GM21515 (cell line): ENCODE results near the gene MUC21.
"Not testable (repeated sequence)": the region's sequence is repeated elsewhere in the genome, so short reads cannot be mapped to it uniquely, and the experiment has no call there.

Experiments used
- ATAC-seq: cut with Tn5 transposase; IDR thresholded peaks from one replicate; pipeline ENCODE4 v1.9.1; 2021; ENCODE audit not compliant: unreplicated experiment

The MUC21 gene

GRCh38 chr6:31005249-31006020, 21.9 kb downstream of the MUC21 start:
- ATAC-seq = no peak

DNA sequence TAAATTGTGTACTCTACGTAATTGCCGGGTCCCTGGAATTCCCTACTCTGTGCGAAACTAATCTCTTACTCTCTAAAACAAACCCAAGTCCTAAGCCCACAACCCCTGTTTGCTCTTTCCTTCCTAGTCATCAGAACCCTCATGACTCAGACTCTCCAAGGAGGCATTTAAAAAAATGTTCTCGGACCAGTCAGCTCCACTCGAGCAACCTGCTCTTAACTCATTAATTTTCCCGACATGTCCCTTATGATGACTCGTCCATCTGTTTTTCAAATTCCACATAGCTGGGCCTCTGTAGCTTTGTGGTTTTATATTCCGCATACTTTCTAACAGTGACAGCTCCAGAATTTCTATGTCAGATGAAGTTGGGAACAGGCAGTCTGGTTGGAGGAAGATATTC, 24.2 kb downstream of the MUC21 start:
- no peak for ATAC-seq

- no peak for ATAC-seq
Measured at GRCh38 chr6:31008165-31008564, 24.6 kb downstream of the MUC21 start.

DNA sequence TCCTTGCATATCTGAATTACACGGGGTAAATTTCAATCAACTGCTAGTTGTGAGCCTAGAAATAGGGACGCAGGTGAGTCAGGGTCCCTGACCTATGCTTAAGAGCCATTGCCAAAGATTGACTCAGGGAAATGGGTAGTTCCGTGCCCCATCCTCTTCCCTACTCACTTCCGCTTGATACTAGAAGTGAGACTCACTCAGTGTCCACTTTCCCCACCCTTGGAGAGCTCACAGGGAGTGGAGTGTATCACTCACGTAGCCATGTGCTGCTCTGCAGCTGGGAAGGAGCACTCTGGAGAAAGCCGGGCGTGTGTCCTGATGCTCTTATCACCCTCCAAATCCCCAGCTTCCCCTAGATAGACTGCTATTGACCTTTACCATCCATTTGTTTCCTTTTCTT, 26.2 kb downstream of the MUC21 start:
- no peak for ATAC-seq

DNA sequence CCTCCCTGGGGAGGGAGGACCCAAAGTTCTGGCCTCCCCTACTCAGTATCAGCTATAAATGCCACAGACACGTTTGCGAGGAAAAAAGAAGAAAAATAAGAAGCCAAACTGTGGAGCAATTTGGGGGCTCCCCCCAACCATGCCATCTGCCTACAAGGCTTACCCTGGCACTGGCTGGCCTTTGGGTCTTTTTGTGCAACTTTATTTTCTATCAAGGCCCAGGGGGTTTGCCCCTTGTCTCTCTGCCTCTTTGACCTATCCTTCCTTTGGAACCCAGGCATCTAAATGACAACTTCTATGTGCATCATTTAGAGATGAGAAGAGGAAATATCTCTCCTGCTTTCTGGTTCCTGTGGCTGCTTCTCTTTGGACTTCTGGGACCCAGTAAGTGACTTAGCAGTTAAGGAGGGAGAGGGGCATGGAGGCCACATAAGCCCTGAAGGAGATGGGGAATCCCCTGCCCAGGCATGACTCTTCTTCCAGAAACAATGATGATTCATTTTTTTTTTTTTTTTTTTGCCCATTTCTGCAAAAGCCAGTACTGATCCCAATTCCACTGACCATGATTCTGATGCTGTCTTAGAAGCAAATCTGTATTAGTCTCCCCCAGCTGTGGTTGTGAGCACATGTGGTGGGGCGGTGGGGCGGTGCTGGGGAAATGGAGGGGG, 27.0 kb downstream of the MUC21 start, which contains the start of gene MUC22:
Gene MUC22, plus strand, starts transcription at position 82 of the 668 bp plus-strand sequence. Its CDS starts 233 bp downstream, at position 315.
- no peak for ATAC-seq

- no peak for ATAC-seq
Measured at GRCh38 chr6:31011153-31011552, 27.6 kb downstream of the MUC21 start.

- no peak for ATAC-seq
Measured at GRCh38 chr6:31016659-31017299, 33.3 kb downstream of the MUC21 start.

GRCh38 chr6:31017436-31017835, 33.9 kb downstream of the MUC21 start:
- not testable (repeated sequence) for ATAC-seq

GRCh38 chr6:31020057-31020456, 36.5 kb downstream of the MUC21 start:
- no peak for ATAC-seq

DNA sequence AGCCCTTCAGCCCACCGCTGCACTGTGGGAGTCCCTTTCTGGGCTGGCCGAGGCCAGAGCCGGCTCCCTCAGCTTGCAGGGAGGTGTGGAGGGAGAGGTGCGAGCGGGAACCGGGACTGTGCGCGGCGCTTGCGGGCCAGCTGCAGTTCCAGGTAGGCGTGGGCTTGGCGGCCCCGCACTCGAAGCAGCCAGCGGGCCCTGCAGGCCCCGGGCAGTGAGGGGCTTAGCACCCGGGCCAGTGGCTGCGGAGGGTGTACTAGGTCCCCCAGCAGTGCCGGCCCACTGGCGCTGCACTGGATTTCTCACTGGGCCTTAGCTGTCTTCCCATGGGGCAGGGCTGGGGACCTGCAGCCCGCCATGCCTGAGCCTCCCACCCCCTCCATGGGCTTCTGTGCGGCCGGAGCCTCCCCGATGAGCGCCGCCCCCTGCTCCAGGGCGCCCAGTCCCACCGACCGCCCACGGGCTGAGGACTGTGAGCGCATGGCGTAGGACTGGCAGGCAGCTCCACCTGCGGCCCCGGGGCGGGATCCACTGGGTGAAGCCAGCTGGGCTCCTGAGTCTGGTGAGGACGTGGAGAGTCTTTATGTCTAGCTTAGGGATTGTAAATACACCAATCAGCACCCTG, 37.2 kb downstream of the MUC21 start:
- not testable (repeated sequence) for ATAC-seq

- ATAC-seq = not testable (repeated sequence)
Measured at GRCh38 chr6:31021705-31022531, 38.4 kb downstream of the MUC21 start.

DNA sequence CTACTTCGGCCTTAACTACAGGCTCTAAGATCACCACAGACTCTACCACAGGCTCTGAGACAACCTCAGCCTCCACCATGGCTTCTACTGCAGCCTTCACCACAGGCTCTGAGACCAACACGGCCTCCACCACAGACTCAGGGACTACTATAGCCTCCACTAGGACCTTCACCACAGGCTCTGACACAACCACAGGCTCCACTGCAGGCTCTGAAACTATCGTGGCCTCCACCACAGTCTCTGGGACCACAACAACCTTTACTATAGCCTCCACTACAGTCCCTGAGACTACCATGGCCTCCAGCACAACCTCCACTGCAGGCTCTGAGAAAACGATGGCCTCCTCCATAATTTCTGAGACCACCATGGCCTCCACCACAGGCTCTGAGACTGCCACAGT, 42.1 kb downstream of the MUC21 start:
- ATAC-seq = no peak

DNA sequence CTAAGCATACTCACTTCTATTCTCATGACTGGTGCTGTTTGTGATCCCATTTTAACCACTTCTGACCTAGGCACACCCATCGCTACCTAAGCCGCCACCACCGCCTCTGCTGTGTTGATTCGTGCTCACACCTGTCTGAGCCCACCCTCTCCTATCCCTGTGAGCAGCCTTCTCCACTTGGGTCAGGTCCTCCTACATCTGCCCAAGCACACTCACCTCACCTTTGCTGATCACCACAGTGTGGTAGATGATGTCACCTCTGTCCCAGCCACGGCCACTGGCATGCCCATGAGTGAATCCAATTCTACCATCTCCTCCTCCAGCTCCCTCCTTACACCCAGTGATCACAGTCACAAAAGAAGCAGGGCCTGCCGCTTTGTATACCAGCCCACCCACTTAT, 47.6 kb downstream of the MUC21 start:
- ATAC-seq = no peak

- no peak for ATAC-seq
Measured at GRCh38 chr6:31033075-31033474, 49.6 kb downstream of the MUC21 start.

DNA sequence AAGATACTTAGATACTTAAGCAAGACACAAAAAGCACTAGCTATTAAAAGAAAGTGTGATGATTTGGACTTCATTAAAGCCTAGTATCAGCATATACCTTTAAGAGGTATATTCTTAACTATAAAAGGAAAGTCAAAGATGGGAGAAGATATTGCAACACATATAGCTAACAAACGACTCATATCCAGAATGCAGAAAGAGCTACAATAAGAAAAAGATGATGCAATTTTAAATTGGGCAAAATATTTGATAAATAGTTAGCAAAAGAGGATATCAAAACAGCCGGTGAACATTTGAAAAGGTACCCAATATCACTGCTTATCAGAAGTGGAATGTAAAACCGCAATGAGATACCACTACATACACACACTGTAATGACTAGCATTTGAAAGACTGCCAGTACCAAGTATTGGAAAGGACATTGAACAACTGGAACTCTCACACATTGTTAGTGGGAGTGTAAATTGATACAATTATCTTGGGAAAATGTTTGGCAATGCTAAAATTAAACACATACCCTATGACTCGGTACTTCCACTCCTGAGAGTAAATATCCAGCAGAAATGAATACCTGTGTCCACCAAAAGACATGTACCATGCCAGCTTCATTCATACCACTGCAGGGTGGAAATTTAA, 52.5 kb downstream of the MUC21 start:
- no peak for ATAC-seq

- no peak for ATAC-seq
Measured at GRCh38 chr6:31037169-31037568, 53.7 kb downstream of the MUC21 start.

GRCh38 chr6:31037682-31038081, 54.2 kb downstream of the MUC21 start:
- no peak for ATAC-seq

DNA sequence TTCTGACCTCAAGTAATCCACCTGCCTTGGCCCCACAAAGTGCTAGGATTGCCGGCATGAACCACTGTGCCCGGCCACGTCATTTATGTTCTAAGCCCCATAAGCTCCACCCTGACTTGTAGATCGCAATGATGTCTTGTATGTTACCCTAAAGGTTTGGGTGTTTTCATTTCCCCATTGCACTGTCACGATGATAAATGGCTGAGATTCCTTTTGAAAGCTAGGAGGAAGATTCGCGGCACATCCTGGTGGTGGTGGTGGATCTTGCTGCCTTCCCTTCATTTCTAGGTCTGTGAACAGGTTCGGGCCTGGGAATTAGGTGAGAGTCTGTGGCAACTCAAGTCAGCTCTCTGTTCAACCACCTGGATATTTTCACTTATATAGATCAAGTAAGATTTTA, 55.0 kb downstream of the MUC21 start:
- ATAC-seq = no peak
